Measurements from ENCODE around the gene SIGLECL1. TPM values are rescaled to one million over a fixed set of nuclear protein-coding genes. Genes with fewer than 3 reads are reported as not detected.

The SIGLECL1 gene
- total RNA-seq, 1 experiment from 2014 or later: not detected

- H3K27ac ChIP-seq (ENCODE audit: low read depth, low read length, poor library complexity, severe bottlenecking): no peak overlapping the region
- H3K9me3 ChIP-seq (ENCODE audit: low read depth, low read length, poor library complexity, severe bottlenecking): no peaks in the 10 kb centered on the region
- POLR2A ChIA-PET (ENCODE audit: low non-redundant PET): no interaction called here
- TF ChIP-seq CTCF (conservative IDR thresholded peaks at IDR 0.05; ENCODE audit: low read depth, low read length) (no peak), EZH2 (IDR thresholded peaks at IDR 0.05; ENCODE audit: borderline replicate concordance, low read depth, low read length, poor library complexity, severe bottlenecking) (no peak)
- no peak for DNase-seq (ENCODE audit: low spot score)
- no peaks in the 10 kb centered on the region for H3K4me1 ChIP-seq (ENCODE audit: insufficient read depth, low read length, poor library complexity, severe bottlenecking)
- intact Hi-C loops (cut with micrococcal nuclease; ENCODE audit: unreplicated experiment): no loop called here
- no TSS peak for BruUV-seq (replicated peaks)
- CTCF ChIA-PET: no interaction called here
- H3K4me3 ChIP-seq (ENCODE audit: low read depth, low read length, poor library complexity, severe bottlenecking): no peak overlapping the region
- H3K27me3 ChIP-seq (replicated peaks; ENCODE audit: insufficient read depth, low read depth, low read length, poor library complexity): no peaks in the 10 kb centered on the region
- no peaks in the 10 kb centered on the region for H3K36me3 ChIP-seq (ENCODE audit: insufficient read depth, low read length, poor library complexity, severe bottlenecking)
Observed at GRCh38 chr19:51256155-51256625, 5.3 kb downstream of the SIGLECL1 start.

- CTCF ChIA-PET: no interaction called here
- Histone ChIP-seq H3K9me3 (ENCODE audit: low read depth, low read length, poor library complexity, severe bottlenecking) (no peaks in the 10 kb centered on the region), H3K36me3 (ENCODE audit: insufficient read depth, low read length, poor library complexity, severe bottlenecking) (no peaks in the 10 kb centered on the region), H3K4me3 (ENCODE audit: low read depth, low read length, poor library complexity, severe bottlenecking) (no peak overlapping the region), H3K27me3 (replicated peaks; ENCODE audit: insufficient read depth, low read depth, low read length, poor library complexity) (no peaks in the 10 kb centered on the region), H3K4me1 (ENCODE audit: insufficient read depth, low read length, poor library complexity, severe bottlenecking) (no peaks in the 10 kb centered on the region), H3K27ac (ENCODE audit: low read depth, low read length, poor library complexity, severe bottlenecking) (no peak overlapping the region)
- TF ChIP-seq CTCF (conservative IDR thresholded peaks at IDR 0.05; ENCODE audit: low read depth, low read length) (no peak), EZH2 (IDR thresholded peaks at IDR 0.05; ENCODE audit: borderline replicate concordance, low read depth, low read length, poor library complexity, severe bottlenecking) (no peak)
- intact Hi-C loops (cut with micrococcal nuclease; ENCODE audit: unreplicated experiment): no loop called here
- BruUV-seq (replicated peaks): no TSS peak
- POLR2A ChIA-PET (ENCODE audit: low non-redundant PET): no interaction called here
- no peak for DNase-seq (ENCODE audit: low spot score)
Observed at GRCh38 chr19:51257471-51257870, 6.6 kb downstream of the SIGLECL1 start.

GRCh38 chr19:51258165-51259160 is 7.6 kb downstream of the SIGLECL1 start:
- H3K27me3 ChIP-seq (replicated peaks; ENCODE audit: insufficient read depth, low read depth, low read length, poor library complexity): no peaks in the 10 kb centered on the region
- H3K27ac ChIP-seq (ENCODE audit: low read depth, low read length, poor library complexity, severe bottlenecking): no peak overlapping the region
- TF ChIP-seq EZH2 (IDR thresholded peaks at IDR 0.05; ENCODE audit: borderline replicate concordance, low read depth, low read length, poor library complexity, severe bottlenecking): no peak
- TF ChIP-seq CTCF (conservative IDR thresholded peaks at IDR 0.05; ENCODE audit: low read depth, low read length): no peak
- CTCF ChIA-PET: interaction anchor here (0.6 to 1.0 kb wide), 2 partner anchors 101 to 237 kb away, joined by 3 to 4 read pairs; no protein-coding TSS in a partner anchor
- BruUV-seq (replicated peaks): no TSS peak
- no peaks in the 10 kb centered on the region for H3K4me1 ChIP-seq (ENCODE audit: insufficient read depth, low read length, poor library complexity, severe bottlenecking)
- no peak overlapping the region for H3K4me3 ChIP-seq (ENCODE audit: low read depth, low read length, poor library complexity, severe bottlenecking)
- POLR2A ChIA-PET (ENCODE audit: low non-redundant PET): no interaction called here
- intact Hi-C loops (cut with micrococcal nuclease; ENCODE audit: unreplicated experiment): loop anchor here (2.0 kb wide), 1 partner anchor 100 kb away; no protein-coding TSS in a partner anchor
- DNase-seq (ENCODE audit: low spot score): no peak
- no peaks in the 10 kb centered on the region for H3K36me3 ChIP-seq (ENCODE audit: insufficient read depth, low read length, poor library complexity, severe bottlenecking)
- no peaks in the 10 kb centered on the region for H3K9me3 ChIP-seq (ENCODE audit: low read depth, low read length, poor library complexity, severe bottlenecking)
